ENCODE measurements around the gene PDE4A.

GRCh38 chr19:10474962-10475451, 54.7 kb downstream of the PDE4A start:
- TF ChIP-seq CTCF (IDR thresholded peaks at IDR 0.05; ENCODE audit: insufficient read depth, low read length, poor library complexity, severe bottlenecking) (no peak), EZH2phosphoT487 (conservative IDR thresholded peaks at IDR 0.05; ENCODE audit: low read length) (no peak)
